Endothelial cell of umbilical vein (primary cell): ENCODE results near the gene MMD. TPM values are rescaled to one million over a fixed set of nuclear protein-coding genes. Genes with fewer than 3 reads are reported as not detected.

Source experiments
- BruUV-seq: library from RNA; stranded (reverse); fragments of 400-500 nt; replicated peaks from 2 replicates; lab custom pipeline; 2021; lab: Mats Ljungman, UMichigan
- CTCF ChIA-PET: fragments of 300-600, 350-600 bp; sonication (Branson Sonifier 250); formaldehyde crosslinking; loops from one replicate; lab custom pipeline; 2021; ENCODE audit warnings: antibody characterized with exemption, inconsistent platforms; lab: Charles Lee
- POLR2A ChIA-PET: fragments of 300-600, 350-600 bp; sonication (Branson Sonifier 250); formaldehyde crosslinking; loops from one replicate; lab custom pipeline; 2021; ENCODE audit warnings: antibody characterized with exemption, inconsistent platforms; lab: Charles Lee
- DNase-seq: peaks from one replicate; pipeline ENCODE4 v3.0.0-alpha.2; 2011; ENCODE audit warnings: low read depth, low spot score
- FAIRE-seq: peaks from 2 replicates; lab custom pipeline; 2011; peaks lifted over from hg19 to GRCh38; lab: Jason Lieb, UNC
- H2AFZ ChIP-seq: 2 replicates; pipeline ENCODE4 v1.6.0; 2012; ENCODE audit warnings: low read depth, low read length, control low read depth, inconsistent platforms
- H3K27ac ChIP-seq: 2 replicates; pipeline ENCODE4 v1.5.1; 2011; ENCODE audit warnings: low read depth, mild to moderate bottlenecking, control low read depth, low read length, moderate library complexity; ENCODE audit not compliant: insufficient read depth
- H3K27me3 ChIP-seq, 2 experiments: 2 replicates each; pipeline versions ENCODE4 v1.6.0 to v1.6.1; 2011; ENCODE audit warnings: low read length in 2 of 2, mixed read lengths in 1 of 2; ENCODE audit not compliant: control insufficient read depth in 2 of 2, insufficient read depth in 2 of 2
- H3K36me3 ChIP-seq, 2 experiments: 2 replicates in 1 of 2; 3 replicates in 1 of 2; pipeline ENCODE4 v1.5.1; 2011; ENCODE audit warnings: low read length in 2 of 2, mild to moderate bottlenecking in 1 of 2, moderate library complexity in 1 of 2; ENCODE audit not compliant: control insufficient read depth in 2 of 2, insufficient read depth in 2 of 2; ENCODE audit errors: extremely low read depth in 1 of 2
- H3K4me1 ChIP-seq: 3 replicates; pipeline ENCODE4 v1.5.1; 2011; ENCODE audit warnings: mild to moderate bottlenecking, low read length; ENCODE audit not compliant: control insufficient read depth, insufficient read depth; ENCODE audit errors: extremely low read depth
- H3K4me2 ChIP-seq: 2 replicates; pipeline ENCODE4 v1.6.1; 2011; ENCODE audit warnings: low read length, control low read depth, mixed read lengths; ENCODE audit not compliant: insufficient read depth
- H3K4me3 ChIP-seq, 3 experiments: fragments of 200-600 bp in 1 of 3; sonication (generic), shearing (Covaris generic) in 1 of 3; replicated peaks in 1 of 3; 2 replicates each; pipeline ENCODE4 v1.5.1; 2011 to 2016; ENCODE audit warnings: control low read depth in 3 of 3, low read length in 3 of 3, mild to moderate bottlenecking in 2 of 3, inconsistent platforms in 1 of 3, low read depth in 1 of 3, moderate library complexity in 1 of 3; ENCODE audit not compliant: insufficient read depth in 1 of 3
- H3K79me2 ChIP-seq: 2 replicates; pipeline ENCODE4 v1.6.0; 2012; ENCODE audit warnings: low read length, inconsistent platforms; ENCODE audit not compliant: control insufficient read depth, insufficient read depth
- H3K9ac ChIP-seq: replicated peaks from 2 replicates; pipeline ENCODE3; 2011; ENCODE audit warnings: low read length, control low read depth; ENCODE audit not compliant: insufficient read depth; ENCODE audit errors: extremely low read depth
- H3K9me1 ChIP-seq: replicated peaks from 3 replicates; pipeline ENCODE4 v1.6.0; 2011; ENCODE audit warnings: mild to moderate bottlenecking, low read length; ENCODE audit not compliant: control insufficient read depth, insufficient read depth; ENCODE audit errors: extremely low read depth
- H3K9me3 ChIP-seq: replicated peaks from 2 replicates; pipeline ENCODE4 v1.5.1; 2012; ENCODE audit warnings: low read length, inconsistent platforms; ENCODE audit not compliant: control insufficient read depth, insufficient read depth
- H4K20me1 ChIP-seq: replicated peaks from 2 replicates; pipeline ENCODE3; 2011; ENCODE audit warnings: mild to moderate bottlenecking, low read length; ENCODE audit not compliant: control insufficient read depth, insufficient read depth; ENCODE audit errors: extremely low read depth
- CTCF ChIP-seq, 2 donors: IDR thresholded peaks; 1 replicate in 1 of 2; 2 replicates in 1 of 2; pipeline ENCODE4 v1.5.1; 2011; ENCODE audit warnings: low read length in 2 of 2, mild to moderate bottlenecking in 2 of 2, moderate library complexity in 2 of 2, control low read depth in 1 of 2, inconsistent platforms in 1 of 2, low read depth in 1 of 2; ENCODE audit not compliant: insufficient read depth in 1 of 2; ENCODE audit errors: extremely low read depth in 1 of 2
- EZH2 ChIP-seq: IDR thresholded peaks from 2 replicates; pipeline ENCODE4 v1.6.1; 2012; ENCODE audit warnings: borderline replicate concordance, low read depth, mild to moderate bottlenecking, moderate library complexity, low read length, inconsistent platforms; ENCODE audit not compliant: severe bottlenecking
- FOS ChIP-seq: IDR thresholded peaks from 2 replicates; pipeline ENCODE4 v1.6.1; 2011; ENCODE audit warnings: mild to moderate bottlenecking, low read length, moderate library complexity, borderline replicate concordance; ENCODE audit not compliant: insufficient read depth
- GATA2 ChIP-seq: IDR thresholded peaks from 2 replicates; pipeline ENCODE4 v1.7.0; 2011; ENCODE audit warnings: low read depth, mild to moderate bottlenecking, moderate library complexity, mixed read lengths, low read length; ENCODE audit not compliant: insufficient read length, insufficient read depth
- JUN ChIP-seq: IDR thresholded peaks from 2 replicates; pipeline ENCODE4 v1.6.1; 2011; ENCODE audit warnings: borderline replicate concordance, low read depth; ENCODE audit not compliant: insufficient read length, insufficient read depth
- MYC ChIP-seq: IDR thresholded peaks from one replicate; pipeline ENCODE4 v1.6.1; 2011; ENCODE audit warnings: mild to moderate bottlenecking, low read depth, low read length
- POLR2A ChIP-seq: IDR thresholded peaks from 2 replicates; pipeline ENCODE4 v1.6.1; 2012; ENCODE audit warnings: low read depth, mild to moderate bottlenecking, control low read depth, low read length
- dilution Hi-C: fragments of 300-500 bp; cut with MboI; formaldehyde crosslinking; loops from one replicate; pipeline ENCODE4 v1.15.0; 2019; ENCODE audit warnings: low sequenced_read_pairs; ENCODE audit not compliant: extremely low pct_ligation_motif_present
- intact Hi-C: fragments of 100-400 bp; cut with micrococcal nuclease; formaldehyde crosslinking; loops from one replicate; pipeline ENCODE4 v1.10.0; 2022
- polyA plus RNA-seq, 4 experiments: library from polyadenylated mRNA; depleted of rRNA in 3 of 4; stranded (reverse) in 3 of 4; unstranded in 1 of 4; fragments of >200 nt; gene quantifications; 2 replicates each; pipeline versions ENCODE4 v1.2.1 to v1.2.3, GENCODE V29; 2011 to 2012; ENCODE audit warnings: missing spikeins in 1 of 4
- total RNA-seq: library from RNA; stranded (reverse); gene quantifications from 2 replicates; pipeline ENCODE4 v1.2.3, GENCODE V29; 2021

The MMD gene
- total and polyA plus RNA-seq, 2 donors (not counting 3 experiments of a cell fraction or from before 2014, with no cell fraction given), result 5.6 to 9.3 TPM

DNA sequence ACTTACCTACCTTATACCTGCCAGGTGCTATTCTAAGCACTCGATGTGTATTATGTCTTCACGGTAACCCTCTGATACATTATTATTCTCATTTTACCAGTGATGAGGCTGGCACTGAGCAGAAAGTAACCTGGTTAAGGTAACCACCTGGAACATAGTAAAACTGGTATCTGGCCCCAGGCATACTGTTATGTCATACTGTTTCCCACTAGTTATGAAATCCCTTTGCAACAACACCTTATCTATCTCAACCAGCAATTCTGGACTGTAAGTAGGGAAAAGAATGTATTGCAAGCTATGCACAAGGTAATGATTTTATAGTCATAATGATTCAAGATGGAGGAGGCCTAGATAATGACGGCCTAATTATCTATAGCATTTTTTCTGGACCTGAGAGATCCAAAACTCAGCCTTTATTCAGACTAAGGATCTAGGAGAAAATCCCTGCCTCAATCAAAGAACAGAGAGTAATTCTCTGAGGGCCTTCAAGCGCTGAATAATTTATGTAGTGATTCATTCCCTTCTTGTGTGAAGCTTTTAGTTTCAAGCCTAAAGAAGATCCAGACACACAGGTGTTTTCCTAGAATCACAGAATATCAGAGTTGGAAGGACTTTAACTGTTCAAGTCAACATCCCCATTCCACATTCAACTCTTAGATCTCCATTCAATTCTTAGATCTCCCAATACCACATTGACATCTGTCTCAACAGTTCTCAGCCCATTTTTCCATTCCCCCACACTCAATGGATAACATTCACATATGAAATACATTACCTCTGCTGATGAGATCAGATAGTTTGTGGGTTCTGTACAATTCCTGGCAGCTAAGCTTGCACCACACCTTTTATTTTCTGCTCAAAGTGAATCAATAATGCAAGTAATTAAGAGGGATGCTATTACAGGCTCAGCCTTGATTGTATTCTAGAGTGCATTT lies 14.9 kb upstream of the MMD start:
- DNase-seq, result no peak
- H3K9me3 ChIP-seq, result no peaks in the 10 kb centered on the region
- no peak overlapping the region for H3K27ac ChIP-seq
- H3K36me3 ChIP-seq, result no peaks in the 10 kb centered on the region
- no peak overlapping the region for H3K4me3 ChIP-seq
- H3K4me1 ChIP-seq, result peaks cover 7% of the 10 kb centered on the region
- H3K79me2 ChIP-seq, result no peaks in the 10 kb centered on the region
- BruUV-seq, result no TSS peak
- no peak for TF ChIP-seq MYC
- no peak for TF ChIP-seq EZH2
- no peak for TF ChIP-seq POLR2A
- no peak for TF ChIP-seq CTCF (IDR thresholded peaks at IDR 0.05; ENCODE audit: extremely low read depth in 1 of 2, insufficient read depth in 1 of 2, low read depth in 1 of 2, low read length in 2 of 2)
- no peak for TF ChIP-seq JUN
- TF ChIP-seq GATA2, result no peak
- TF ChIP-seq FOS, result no peak
- no peaks in the 10 kb centered on the region for H3K9me1 ChIP-seq
- no peak overlapping the region for H3K9ac ChIP-seq
- no peak overlapping the region for H3K4me2 ChIP-seq
- ChIA-PET POLR2A (no interaction called here), CTCF (no interaction called here)
- H4K20me1 ChIP-seq, result no peaks in the 10 kb centered on the region
- H3K27me3 ChIP-seq, result peaks cover 0 to 3% of the 10 kb centered on the region in 2 experiments
- intact Hi-C loops, result no loop called here
- dilution Hi-C loops, result no loop called here
- H2AFZ ChIP-seq, result no peak overlapping the region
- no peak for FAIRE-seq
